GM21367 (cell line): Measurements from ENCODE around the gene DOCK1.

ENCODE experiments used
- ATAC-seq: cut with Tn5 transposase; IDR thresholded peaks from one replicate; pipeline ENCODE4 v1.9.1; 2021; ENCODE audit not compliant: unreplicated experiment

Gene DOCK1

GRCh38 chr10:127157506-127158200, 252.4 kb downstream of the DOCK1 start:
- no peak for ATAC-seq

GRCh38 chr10:127158662-127159061, 253.4 kb downstream of the DOCK1 start:
- ATAC-seq = no peak

- ATAC-seq = no peak
Measured at GRCh38 chr10:127159648-127160245, 254.5 kb downstream of the DOCK1 start.

GRCh38 chr10:127161482-127161881, 256.3 kb downstream of the DOCK1 start:
- no peak for ATAC-seq

GRCh38 chr10:127162841-127163240, 257.6 kb downstream of the DOCK1 start:
- ATAC-seq = no peak

- no peak for ATAC-seq
Measured at GRCh38 chr10:127168261-127168660, 263.0 kb downstream of the DOCK1 start.

- ATAC-seq = no peak
Measured at GRCh38 chr10:127174866-127175265, 269.6 kb downstream of the DOCK1 start.

- ATAC-seq = no peak
Measured at GRCh38 chr10:127175357-127176110, 270.3 kb downstream of the DOCK1 start.

- ATAC-seq = no peak
Measured at GRCh38 chr10:127176649-127177048, 271.4 kb downstream of the DOCK1 start.

GRCh38 chr10:127179612-127180250, 274.5 kb downstream of the DOCK1 start:
- ATAC-seq = no peak

- ATAC-seq = no peak
Measured at GRCh38 chr10:127182161-127182560, 276.9 kb downstream of the DOCK1 start.

GRCh38 chr10:127184582-127184981, 279.4 kb downstream of the DOCK1 start:
- ATAC-seq = no peak

- no peak for ATAC-seq
Measured at GRCh38 chr10:127186813-127187212, 281.6 kb downstream of the DOCK1 start.

GRCh38 chr10:127189226-127189625, 284.0 kb downstream of the DOCK1 start:
- ATAC-seq = no peak

- no peak for ATAC-seq
Measured at GRCh38 chr10:127190427-127190826, 285.2 kb downstream of the DOCK1 start.

- no peak for ATAC-seq
Measured at GRCh38 chr10:127193125-127193524, 287.9 kb downstream of the DOCK1 start.

GRCh38 chr10:127194111-127194510, 288.9 kb downstream of the DOCK1 start:
- ATAC-seq = no peak

- no peak for ATAC-seq
Measured at GRCh38 chr10:127194599-127194998, 289.4 kb downstream of the DOCK1 start.

GRCh38 chr10:127195041-127195506, 289.8 kb downstream of the DOCK1 start:
- no peak for ATAC-seq

GRCh38 chr10:127195571-127196281, 290.5 kb downstream of the DOCK1 start:
- ATAC-seq = no peak
